Astrocyte (in vitro differentiated cells and primary cell): ENCODE results near the gene ISY1.

ENCODE experiments used
- EZH2 ChIP-seq: IDR thresholded peaks from 2 replicates; pipeline ENCODE4 v1.6.1; 2012; ENCODE audit warnings: mild to moderate bottlenecking, low read length, inconsistent platforms; ENCODE audit not compliant: insufficient read depth
- TF ChIP-seq, protein P1 (sequence below): IDR thresholded peaks from 2 replicates; pipeline ENCODE4 v1.5.1; 2011; ENCODE audit warnings: low read depth, mild to moderate bottlenecking, inconsistent platforms, low read length, moderate library complexity; ENCODE audit not compliant: insufficient read depth

DNA sequence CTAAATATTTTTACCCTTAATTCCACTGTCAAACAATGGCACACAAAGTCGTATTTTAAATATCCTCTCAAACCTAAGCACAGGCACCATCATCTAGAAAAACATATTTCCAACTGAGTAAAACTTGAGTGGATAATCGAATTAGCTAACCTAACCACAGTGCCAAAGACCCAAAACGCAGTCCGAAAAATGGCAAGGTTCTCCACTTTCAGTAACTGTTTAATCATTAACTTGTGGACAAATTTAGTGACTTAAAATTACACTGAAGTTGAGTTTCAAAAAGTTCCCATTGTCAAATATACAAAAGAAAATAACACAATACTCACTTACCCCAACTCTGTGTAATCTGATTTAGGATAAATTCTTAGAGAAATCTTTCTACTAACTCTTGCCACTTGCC is 12.9 kb upstream of the ISY1 start:
- TF ChIP-seq, protein P1, sequence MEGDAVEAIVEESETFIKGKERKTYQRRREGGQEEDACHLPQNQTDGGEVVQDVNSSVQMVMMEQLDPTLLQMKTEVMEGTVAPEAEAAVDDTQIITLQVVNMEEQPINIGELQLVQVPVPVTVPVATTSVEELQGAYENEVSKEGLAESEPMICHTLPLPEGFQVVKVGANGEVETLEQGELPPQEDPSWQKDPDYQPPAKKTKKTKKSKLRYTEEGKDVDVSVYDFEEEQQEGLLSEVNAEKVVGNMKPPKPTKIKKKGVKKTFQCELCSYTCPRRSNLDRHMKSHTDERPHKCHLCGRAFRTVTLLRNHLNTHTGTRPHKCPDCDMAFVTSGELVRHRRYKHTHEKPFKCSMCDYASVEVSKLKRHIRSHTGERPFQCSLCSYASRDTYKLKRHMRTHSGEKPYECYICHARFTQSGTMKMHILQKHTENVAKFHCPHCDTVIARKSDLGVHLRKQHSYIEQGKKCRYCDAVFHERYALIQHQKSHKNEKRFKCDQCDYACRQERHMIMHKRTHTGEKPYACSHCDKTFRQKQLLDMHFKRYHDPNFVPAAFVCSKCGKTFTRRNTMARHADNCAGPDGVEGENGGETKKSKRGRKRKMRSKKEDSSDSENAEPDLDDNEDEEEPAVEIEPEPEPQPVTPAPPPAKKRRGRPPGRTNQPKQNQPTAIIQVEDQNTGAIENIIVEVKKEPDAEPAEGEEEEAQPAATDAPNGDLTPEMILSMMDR, result no peak
- TF ChIP-seq EZH2, result no peak
